Measurements from ENCODE around the gene ZNF48.

The ZNF48 gene

GRCh38 chr16:30372038-30372712, 23.0 kb upstream of the ZNF48 start:
- peak in 1 of 2 donors; percentile 61 for DNase-seq
- intact Hi-C loops (cut with DNase I; ENCODE audit: low total_unique reads): no loop called here
- TF ChIP-seq CTCF (IDR thresholded peaks at IDR 0.05): no peak
- H3K4me3 ChIP-seq: no peak overlapping the region
- H3K27ac ChIP-seq: peak overlapping the region in 1 of 2 donors; percentile 88
- H3K36me3 ChIP-seq: no peaks in the 10 kb centered on the region
- no peaks in the 10 kb centered on the region for H3K9me3 ChIP-seq
- H3K4me1 ChIP-seq: peaks cover 0 to 33% (median 24%) of the 10 kb centered on the region in 4 donors
- H3K27me3 ChIP-seq: peaks cover 0 to 3% of the 10 kb centered on the region in 2 donors

DNA sequence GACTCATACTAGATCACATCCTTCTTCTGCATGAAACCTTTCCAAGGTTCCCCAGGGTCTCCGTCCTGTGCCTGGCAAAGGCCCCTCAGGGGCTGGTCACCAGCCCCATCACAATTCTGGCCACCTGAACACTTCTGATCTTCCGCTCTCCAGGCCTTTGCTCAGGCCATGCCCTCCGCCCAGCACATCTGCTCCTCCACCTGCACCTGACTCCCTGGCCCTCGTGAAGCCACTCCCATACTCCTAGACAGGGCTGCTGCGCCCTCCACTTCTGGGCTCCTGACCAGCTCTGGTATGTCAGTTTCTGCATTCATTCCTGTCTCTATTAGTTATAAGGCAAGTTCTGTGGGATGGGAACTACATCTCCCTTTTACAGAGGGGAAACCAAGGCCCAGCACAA, 22.5 kb upstream of the ZNF48 start:
- intact Hi-C loops (cut with DNase I; ENCODE audit: low total_unique reads): no loop called here
- TF ChIP-seq CTCF (IDR thresholded peaks at IDR 0.05): no peak
- peaks cover 0 to 3% of the 10 kb centered on the region in 2 donors for H3K27me3 ChIP-seq
- H3K4me3 ChIP-seq: no peak overlapping the region
- H3K36me3 ChIP-seq: no peaks in the 10 kb centered on the region
- H3K4me1 ChIP-seq: peaks cover 0 to 32% (median 22%) of the 10 kb centered on the region in 4 donors
- no peaks in the 10 kb centered on the region for H3K9me3 ChIP-seq
- no peak overlapping the region for H3K27ac ChIP-seq
- no peak for DNase-seq

DNA sequence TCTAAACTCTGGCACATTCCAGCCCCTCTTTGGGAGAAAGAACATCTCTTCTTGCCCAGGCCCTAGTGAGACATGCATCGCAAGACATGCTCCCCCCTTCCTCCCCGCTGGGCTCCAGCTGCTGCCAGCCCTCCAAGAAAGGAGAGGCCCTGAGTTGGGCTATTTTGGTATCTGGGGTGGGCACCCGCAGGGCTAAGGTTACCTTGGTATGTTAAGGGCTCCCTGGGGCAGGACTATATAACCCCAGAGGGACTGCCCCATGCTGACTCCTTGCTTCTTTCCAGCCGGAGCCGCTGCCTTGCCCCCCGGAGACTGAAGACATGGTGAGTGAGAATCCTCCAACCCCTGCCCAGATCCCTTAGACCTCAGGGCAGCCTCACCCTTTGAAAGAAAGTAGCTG, 20.7 kb upstream of the ZNF48 start, which contains the start of gene MYL11:
MYL11 (plus strand) TSS at position 265 of the 400 bp plus-strand sequence; CDS start at position 321, 56 bp downstream.
- intact Hi-C loops (cut with DNase I; ENCODE audit: low total_unique reads): no loop called here
- peaks cover 0 to 28% (median 16%) of the 10 kb centered on the region in 4 donors for H3K4me1 ChIP-seq
- no peaks in the 10 kb centered on the region for H3K9me3 ChIP-seq
- no peak for TF ChIP-seq CTCF (IDR thresholded peaks at IDR 0.05)
- H3K4me3 ChIP-seq: no peak within 1 kb of the TSS
- no peaks in the 10 kb centered on the region for H3K36me3 ChIP-seq
- DNase-seq: no peak
- peaks cover 0 to 3% of the 10 kb centered on the region in 2 donors for H3K27me3 ChIP-seq
- no peak within 1 kb of the TSS for H3K27ac ChIP-seq

GRCh38 chr16:30375864-30376263, 19.4 kb upstream of the ZNF48 start:
- no peak for TF ChIP-seq CTCF (IDR thresholded peaks at IDR 0.05)
- Histone ChIP-seq H3K4me3 (no peak overlapping the region), H3K4me1 (peaks cover 0 to 31% (median 17%) of the 10 kb centered on the region in 4 donors), H3K27ac (no peak overlapping the region), H3K36me3 (no peaks in the 10 kb centered on the region), H3K9me3 (no peaks in the 10 kb centered on the region), H3K27me3 (no peaks in the 10 kb centered on the region)
- intact Hi-C loops (cut with DNase I; ENCODE audit: low total_unique reads): no loop called here
- DNase-seq: peak in 1 of 2 donors; percentile 65

DNA sequence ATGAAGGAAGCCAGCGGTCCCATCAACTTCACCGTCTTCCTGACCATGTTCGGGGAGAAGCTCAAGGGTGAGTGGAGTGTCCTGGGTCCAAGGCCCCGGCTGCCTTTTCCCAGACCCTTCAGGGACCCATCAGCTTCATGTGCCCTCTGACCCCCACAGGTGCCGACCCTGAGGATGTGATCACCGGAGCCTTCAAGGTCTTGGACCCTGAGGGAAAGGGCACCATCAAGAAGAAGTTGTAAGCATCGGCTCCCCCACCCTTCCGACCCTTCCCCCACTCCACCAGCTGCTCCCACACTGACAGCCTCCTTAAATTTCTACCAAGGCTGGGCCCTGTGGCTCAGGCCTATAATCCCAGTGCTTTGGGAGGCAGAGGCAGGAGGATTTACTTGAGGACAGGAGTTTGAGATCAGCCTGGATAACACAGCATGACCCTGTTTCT, 18.7 kb upstream of the ZNF48 start:
- Histone ChIP-seq H3K9me3 (no peaks in the 10 kb centered on the region), H3K4me3 (no peak overlapping the region), H3K4me1 (peaks cover 0 to 27% (median 15%) of the 10 kb centered on the region in 4 donors), H3K27me3 (no peaks in the 10 kb centered on the region), H3K36me3 (no peaks in the 10 kb centered on the region), H3K27ac (peak overlapping the region; percentile 99 to 100)
- no peak for TF ChIP-seq CTCF (IDR thresholded peaks at IDR 0.05)
- intact Hi-C loops (cut with DNase I; ENCODE audit: low total_unique reads): no loop called here
- peak in 1 of 2 donors; percentile 64 for DNase-seq
